IMR-90 (cell line): ENCODE measurements around the gene HGFAC. TPM values are rescaled to one million over a fixed set of nuclear protein-coding genes. Genes with fewer than 3 reads are reported as not detected.

Experiments
- ATAC-seq: fragments of 200-7000 bp; cut with Tn5 transposase; 2 replicates; pipeline ENCODE4 v1.9.1; 2020; ENCODE audit warnings: low read depth, mild to moderate bottlenecking, moderate library complexity
- BruUV-seq: library from RNA; stranded (reverse); fragments of 400-500 nt; replicated peaks from 2 replicates; lab custom pipeline; 2021; lab: Mats Ljungman, UMichigan
- CTCF ChIA-PET: fragments of 300-600 bp; formaldehyde crosslinking; extraction: SDS; loops from one replicate; lab custom pipeline; 2021; ENCODE audit warnings: antibody characterized with exemption; lab: Yijun Ruan, JAX
- POLR2A ChIA-PET: fragments of 300-600 bp; sonication (Branson Sonifier 250); formaldehyde crosslinking; loops from one replicate; lab custom pipeline; 2022; ENCODE audit warnings: antibody characterized with exemption; ENCODE audit not compliant: unreplicated experiment; lab: Charles Lee
- DNase-seq: peaks from one replicate; pipeline ENCODE4 v3.0.0; 2013
- H2AFZ ChIP-seq: replicated peaks from 2 replicates; pipeline ENCODE3; 2013; ENCODE audit warnings: low read length, mild to moderate bottlenecking; ENCODE audit not compliant: poor library complexity
- H2AK5ac ChIP-seq: 2 replicates; pipeline ENCODE4 v1.6.1; 2013; ENCODE audit warnings: low read depth, low read length, inconsistent platforms
- H2AK9ac ChIP-seq: replicated peaks from 2 replicates; pipeline ENCODE3; 2013; ENCODE audit warnings: mild to moderate bottlenecking, low read depth, low read length, moderate library complexity; ENCODE audit not compliant: poor library complexity
- H2BK120ac ChIP-seq: 2 replicates; pipeline ENCODE4 v1.6.1; 2013; ENCODE audit warnings: low read depth, low read length, inconsistent platforms
- H2BK15ac ChIP-seq: 3 replicates; pipeline ENCODE4 v1.6.1; 2013; ENCODE audit warnings: low read depth, low read length, inconsistent platforms
- H2BK20ac ChIP-seq: 2 replicates; pipeline ENCODE4 v1.6.1; 2013; ENCODE audit warnings: low read depth, mild to moderate bottlenecking, inconsistent platforms, low read length, moderate library complexity
- H2BK5ac ChIP-seq: 2 replicates; pipeline ENCODE4 v1.6.1; 2013; ENCODE audit warnings: mild to moderate bottlenecking, low read depth, low read length, inconsistent platforms; ENCODE audit not compliant: poor library complexity, severe bottlenecking
- H3K14ac ChIP-seq: replicated peaks from 2 replicates; pipeline ENCODE4 v1.6.1; 2013; ENCODE audit warnings: low read depth, low read length, inconsistent platforms
- H3K18ac ChIP-seq: 2 replicates; pipeline ENCODE4 v1.6.1; 2013; ENCODE audit warnings: low read depth, low read length, control low read depth
- H3K23ac ChIP-seq: 2 replicates; pipeline ENCODE4 v1.6.1; 2013; ENCODE audit warnings: low read depth, low read length, inconsistent platforms
- H3K27ac ChIP-seq: 2 replicates; pipeline ENCODE4 v1.5.1; 2013; ENCODE audit warnings: mild to moderate bottlenecking, control low read depth, low read length; ENCODE audit not compliant: insufficient read depth
- H3K27me3 ChIP-seq: 2 replicates; pipeline ENCODE4 v1.6.1; 2013; ENCODE audit warnings: low read length; ENCODE audit not compliant: control insufficient read depth, insufficient read depth
- H3K36me3 ChIP-seq: 2 replicates; pipeline ENCODE4 v1.6.1; 2013; ENCODE audit warnings: low read length, mixed read lengths; ENCODE audit not compliant: control insufficient read depth, insufficient read depth
- H3K4ac ChIP-seq: 2 replicates; pipeline ENCODE4 v1.6.1; 2013; ENCODE audit warnings: low read depth, low read length, inconsistent platforms
- H3K4me1 ChIP-seq: 2 replicates; pipeline ENCODE4 v1.6.1; 2013; ENCODE audit warnings: low read length, mixed read lengths; ENCODE audit not compliant: control insufficient read depth, insufficient read depth
- H3K4me2 ChIP-seq: 2 replicates; pipeline ENCODE4 v1.6.1; 2013; ENCODE audit warnings: low read depth, mild to moderate bottlenecking, control low read depth, low read length, moderate library complexity
- H3K4me3 ChIP-seq: 2 replicates; pipeline ENCODE4 v1.5.1; 2013; ENCODE audit warnings: low read depth, mild to moderate bottlenecking, control low read depth, low read length, moderate library complexity; ENCODE audit not compliant: insufficient read depth
- H3K56ac ChIP-seq: 2 replicates; pipeline ENCODE4 v1.6.1; 2013; ENCODE audit warnings: low read length, inconsistent platforms; ENCODE audit not compliant: insufficient read depth; ENCODE audit errors: extremely low read depth
- H3K79me1 ChIP-seq, 2 experiments: 2 replicates each; pipeline ENCODE4 v1.6.1; 2013; ENCODE audit warnings: low read length in 2 of 2, inconsistent platforms in 1 of 2, low read depth in 1 of 2
- H3K9ac ChIP-seq: 2 replicates; pipeline ENCODE4 v1.6.1; 2013; ENCODE audit warnings: low read depth, low read length, control low read depth
- H3K9me1 ChIP-seq: 2 replicates; pipeline ENCODE4 v1.6.1; 2013; ENCODE audit warnings: low read length, inconsistent platforms; ENCODE audit not compliant: insufficient read depth
- H3K9me3 ChIP-seq: 2 replicates; pipeline ENCODE4 v1.6.1; 2013; ENCODE audit warnings: low read length; ENCODE audit not compliant: control insufficient read depth, insufficient read depth
- H4K20me1 ChIP-seq: 2 replicates; pipeline ENCODE4 v1.6.1; 2013; ENCODE audit warnings: low read length, inconsistent platforms; ENCODE audit not compliant: insufficient read depth
- H4K5ac ChIP-seq: 2 replicates; pipeline ENCODE4 v1.6.1; 2013; ENCODE audit warnings: mild to moderate bottlenecking, low read depth, low read length, control low read depth
- H4K8ac ChIP-seq, 2 experiments: 2 replicates each; pipeline ENCODE4 v1.6.1; 2013; ENCODE audit warnings: low read depth in 2 of 2, low read length in 2 of 2, control low read depth in 1 of 2, inconsistent platforms in 1 of 2
- H4K91ac ChIP-seq: 2 replicates; pipeline ENCODE4 v1.6.1; 2013; ENCODE audit warnings: low read depth, low read length, inconsistent platforms; ENCODE audit not compliant: insufficient read depth
- BHLHE40 ChIP-seq: fragments of 150-350 bp; IDR thresholded peaks from 2 replicates; pipeline ENCODE4 v1.6.1; 2016; ENCODE audit warnings: mild to moderate bottlenecking, low read depth, low read length
- CHD1 ChIP-seq: IDR thresholded peaks from 2 replicates; pipeline ENCODE4 v1.6.1; 2012; ENCODE audit warnings: low read depth, low read length, improper control_type of control experiment
- MAZ ChIP-seq: IDR thresholded peaks from 2 replicates; pipeline ENCODE4 v1.6.1; 2012; ENCODE audit warnings: low read depth, mild to moderate bottlenecking, low read length, improper control_type of control experiment, moderate library complexity, borderline replicate concordance
- NFE2L2 ChIP-seq: fragments of 150-350 bp; IDR thresholded peaks from 2 replicates; pipeline ENCODE4 v1.6.1; 2016; ENCODE audit warnings: low read depth, mild to moderate bottlenecking, low read length
- POLR2A ChIP-seq: IDR thresholded peaks from 2 replicates; pipeline ENCODE4 v1.6.1; 2012; ENCODE audit warnings: mild to moderate bottlenecking, low read depth, low read length
- RAD21 ChIP-seq: IDR thresholded peaks from 2 replicates; pipeline ENCODE4 v1.6.1; 2012; ENCODE audit warnings: low read length, improper control_type of control experiment
- RFX5 ChIP-seq: IDR thresholded peaks from 2 replicates; pipeline ENCODE4 v1.8.0; 2012; ENCODE audit warnings: low read depth, mild to moderate bottlenecking, low read length, moderate library complexity
- SMC3 ChIP-seq: fragments of 150-350 bp; IDR thresholded peaks from 2 replicates; pipeline ENCODE4 v1.6.1; 2016; ENCODE audit warnings: low read depth, mild to moderate bottlenecking, antibody characterized with exemption, low read length, moderate library complexity
- WGBS, 2 experiments: methylation state at CpG; one replicate each; pipeline versions ENCODE4 v1.1.5 to v1.1.7; 2013; ENCODE audit warnings: missing lambda C conversion rate in 2 of 2; ENCODE audit not compliant: insufficient read length in 1 of 2; ENCODE audit errors: extremely low coverage in 2 of 2; 5-methylcytosine and 5-hydroxymethylcytosine counted together
- dilution Hi-C: fragments of 300-500 bp; cut with HindIII; formaldehyde crosslinking; loops from one replicate; pipeline ENCODE4 v1.14.3; 2018; ENCODE audit warnings: low sequenced_read_pairs; ENCODE audit not compliant: unreplicated experiment
- in situ Hi-C: fragments of 300-500 bp; cut with MboI; formaldehyde crosslinking; loops from 3 replicates; pipeline ENCODE4 v1.14.3; 2019; ENCODE audit warnings: low sequenced_read_pairs, inconsistent platforms, mixed read lengths
- intact Hi-C: fragments of 100-400 bp; cut with micrococcal nuclease; formaldehyde crosslinking; loops from 2 replicates; pipeline ENCODE4 v1.10.0; 2022
- polyA plus RNA-seq, 3 experiments: library from polyadenylated mRNA; depleted of rRNA; stranded (reverse); fragments of >200 nt; gene quantifications; 2 replicates each; pipeline ENCODE4 v1.2.3, GENCODE V29; 2012; ENCODE audit warnings: low replicate concordance in 1 of 3
- total RNA-seq: library from RNA; depleted of rRNA; stranded (reverse); fragments of >200 nt; gene quantifications from 2 replicates; pipeline ENCODE4 v1.2.3, GENCODE V29; 2012
- TF ChIP-seq, protein P1 (sequence below): fragments of 150-350 bp; IDR thresholded peaks from 2 replicates; pipeline ENCODE4 v1.6.1; 2016; ENCODE audit warnings: low read depth, mild to moderate bottlenecking, low read length, moderate library complexity, borderline replicate concordance
- TF ChIP-seq, protein P2 (sequence below): fragments of 150-350 bp; IDR thresholded peaks from 2 replicates; pipeline ENCODE4 v1.6.1; 2017; ENCODE audit warnings: mild to moderate bottlenecking, antibody characterized with exemption, low read length, low read depth

HGFAC gene
- total and polyA plus RNA-seq, 2 of the 4 experiments (the other 2 are of a cell fraction) = 0.05 TPM; not detected in 1

DNA sequence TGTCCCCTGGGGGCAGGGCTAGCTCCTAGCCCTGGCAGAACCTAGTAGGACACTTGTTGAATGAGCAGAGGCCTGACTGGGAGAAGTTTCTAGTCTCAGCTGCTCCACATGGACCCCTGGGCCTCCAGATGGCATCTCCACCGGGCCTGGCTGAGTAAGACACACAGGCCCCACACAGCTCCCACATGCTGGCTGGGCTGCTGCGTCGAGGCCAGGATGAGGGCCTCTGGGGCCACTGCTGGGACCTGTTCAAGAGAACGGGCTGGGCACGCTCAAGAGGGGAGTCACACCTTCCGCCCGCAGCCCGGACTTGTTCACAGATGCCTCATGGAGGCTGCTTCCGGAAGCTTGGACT, 4.2 kb upstream of the HGFAC start:
- Histone ChIP-seq H4K5ac (no peak overlapping the region), H3K14ac (no peak overlapping the region; the same call in 1 of the 2 replicates), H3K27me3 (no peaks in the 10 kb centered on the region), H2BK20ac (no peak overlapping the region), H3K4me3 (no peak overlapping the region), H3K27ac (no peak overlapping the region), H3K18ac (no peak overlapping the region), H3K36me3 (no peaks in the 10 kb centered on the region), H4K20me1 (no peaks in the 10 kb centered on the region; the same call in 1 of the 2 replicates), H3K4ac (peak overlapping the region; percentile 97), H3K4me1 (peaks cover 11% of the 10 kb centered on the region), H3K4me2 (no peak overlapping the region), H2BK5ac (peak overlapping the region; percentile 12), H2BK120ac (peak overlapping the region; percentile 80), H2AK5ac (peak overlapping the region; percentile 94; the same call in 1 of the 2 replicates), H4K91ac (peak overlapping the region; percentile 92; the same call in 1 of the 2 replicates), H3K79me1 (no peaks in the 10 kb centered on the region), H3K9me1 (0 out of 2 replicates have a peak, but pooled peaks cover 3% of the 10 kb centered on the region), H3K9me3 (no peaks in the 10 kb centered on the region), H2BK15ac (0 out of 3 replicates have a peak overlapping the region, but pooled peaks have one; percentile 49), H4K8ac (peak overlapping the region in 1 of 2 experiments; percentile 96; a peak in 3 of 4 replicates), H2AK9ac (peak overlapping the region; percentile 99), H3K56ac (no peak overlapping the region), H3K23ac (peak overlapping the region; percentile 52; the same call in 1 of the 2 replicates), H2AFZ (peak overlapping the region; percentile 90), H3K9ac (no peak overlapping the region)
- intact Hi-C loops (loop anchor here (5.0 kb wide), 1 partner anchor 145 kb away; the partner anchor contains the start of gene RGS12), in situ Hi-C loops (no loop called here), dilution Hi-C loops (no loop called here)
- TF ChIP-seq CHD1 (no peak), RAD21 (no peak), BHLHE40 (no peak), POLR2A (no peak), NFE2L2 (no peak), RFX5 (no peak), MAZ (no peak), SMC3 (no peak)
- TF ChIP-seq, protein P1, sequence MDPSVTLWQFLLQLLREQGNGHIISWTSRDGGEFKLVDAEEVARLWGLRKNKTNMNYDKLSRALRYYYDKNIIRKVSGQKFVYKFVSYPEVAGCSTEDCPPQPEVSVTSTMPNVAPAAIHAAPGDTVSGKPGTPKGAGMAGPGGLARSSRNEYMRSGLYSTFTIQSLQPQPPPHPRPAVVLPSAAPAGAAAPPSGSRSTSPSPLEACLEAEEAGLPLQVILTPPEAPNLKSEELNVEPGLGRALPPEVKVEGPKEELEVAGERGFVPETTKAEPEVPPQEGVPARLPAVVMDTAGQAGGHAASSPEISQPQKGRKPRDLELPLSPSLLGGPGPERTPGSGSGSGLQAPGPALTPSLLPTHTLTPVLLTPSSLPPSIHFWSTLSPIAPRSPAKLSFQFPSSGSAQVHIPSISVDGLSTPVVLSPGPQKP = no peak
- TF ChIP-seq, protein P2, sequence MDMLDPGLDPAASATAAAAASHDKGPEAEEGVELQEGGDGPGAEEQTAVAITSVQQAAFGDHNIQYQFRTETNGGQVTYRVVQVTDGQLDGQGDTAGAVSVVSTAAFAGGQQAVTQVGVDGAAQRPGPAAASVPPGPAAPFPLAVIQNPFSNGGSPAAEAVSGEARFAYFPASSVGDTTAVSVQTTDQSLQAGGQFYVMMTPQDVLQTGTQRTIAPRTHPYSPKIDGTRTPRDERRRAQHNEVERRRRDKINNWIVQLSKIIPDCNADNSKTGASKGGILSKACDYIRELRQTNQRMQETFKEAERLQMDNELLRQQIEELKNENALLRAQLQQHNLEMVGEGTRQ = no peak
- BruUV-seq = no TSS peak
- ChIA-PET CTCF (no interaction called here), POLR2A (no interaction called here)
- DNase-seq (no peak), ATAC-seq (no peak)
- 100% methylated on average over 4 of the region's 9 CpGs; no CpG with 5 or more reads in 1 of the 2 experiments for WGBS, 2 experiments
